ENCODE measurements around the gene FKBP11. TPM values are rescaled to one million over a fixed set of nuclear protein-coding genes. Genes with fewer than 3 reads are reported as not detected.

FKBP11 gene
- total RNA-seq, 1 donor from 2014 or later: 47.4 TPM

Other genes starting within 250 kb of the FKBP11 start
- gene KANSL2, start 243.3 kb downstream of the FKBP11 start, total RNA-seq (ENCODE audit: insufficient read depth, low replicate concordance): 64.3 TPM
- gene CCNT1, start 208.8 kb downstream of the FKBP11 start, total RNA-seq (ENCODE audit: insufficient read depth, low replicate concordance): 109 TPM
- gene ADCY6, start 136.4 kb downstream of the FKBP11 start, total RNA-seq (ENCODE audit: insufficient read depth, low replicate concordance): 20.0 TPM
- gene CACNB3, start 107.0 kb downstream of the FKBP11 start, total RNA-seq (ENCODE audit: insufficient read depth, low replicate concordance): 7.5 TPM
- 78.5 TPM for gene DDX23, start 73.3 kb downstream of the FKBP11 start, total RNA-seq (ENCODE audit: insufficient read depth, low replicate concordance)
- gene RND1, start 59.6 kb downstream of the FKBP11 start, total RNA-seq (ENCODE audit: insufficient read depth, low replicate concordance): 5.8 TPM
- 25.3 TPM for gene ARF3, start 32.0 kb upstream of the FKBP11 start, total RNA-seq (ENCODE audit: insufficient read depth, low replicate concordance)
- gene WNT10B, start 46.2 kb upstream of the FKBP11 start, total RNA-seq (ENCODE audit: insufficient read depth, low replicate concordance): 0.72 TPM
- gene WNT1, start 52.8 kb upstream of the FKBP11 start, total RNA-seq (ENCODE audit: insufficient read depth, low replicate concordance): not detected
- gene DDN, start 73.9 kb upstream of the FKBP11 start, total RNA-seq (ENCODE audit: insufficient read depth, low replicate concordance): 5.5 TPM
- 52.7 TPM for gene PRKAG1, start 93.3 kb upstream of the FKBP11 start, total RNA-seq (ENCODE audit: insufficient read depth, low replicate concordance)
- 22.4 TPM for gene KMT2D, start 135.3 kb upstream of the FKBP11 start, total RNA-seq (ENCODE audit: insufficient read depth, low replicate concordance)
- 3.9 TPM for gene RHEBL1, start 144.5 kb upstream of the FKBP11 start, total RNA-seq (ENCODE audit: insufficient read depth, low replicate concordance)
- gene DHH, start 169.3 kb upstream of the FKBP11 start, total RNA-seq (ENCODE audit: insufficient read depth, low replicate concordance): 2.9 TPM
- 64.8 TPM for gene LMBR1L, start 185.4 kb upstream of the FKBP11 start, total RNA-seq (ENCODE audit: insufficient read depth, low replicate concordance)
- 560 TPM for gene TUBA1B, start 205.9 kb upstream of the FKBP11 start, total RNA-seq (ENCODE audit: insufficient read depth, low replicate concordance)